NOMO-1 (cell line): Measurements from ENCODE around the gene HKDC1.
"Not testable (repeated sequence)": the region's sequence is repeated elsewhere in the genome, so short reads cannot be mapped to it uniquely, and the experiment has no call there.

Experiments used
- DNase-seq, 2 experiments: peaks; one replicate each; lab custom pipeline; 2025; ENCODE audit not compliant: unreplicated experiment in 2 of 2; lab: John Stamatoyannopoulos, UW

The HKDC1 gene

GRCh38 chr10:69242040-69242851, 22.1 kb downstream of the HKDC1 start:
- no peak for DNase-seq

GRCh38 chr10:69242852-69243212, 22.7 kb downstream of the HKDC1 start:
- no peak for DNase-seq

- DNase-seq, result no peak
Measured at GRCh38 chr10:69243817-69244216, 23.7 kb downstream of the HKDC1 start.

- no peak for DNase-seq
Measured at GRCh38 chr10:69246036-69246435, 25.9 kb downstream of the HKDC1 start.

GRCh38 chr10:69246581-69247312, 26.6 kb downstream of the HKDC1 start:
- no peak for DNase-seq

GRCh38 chr10:69247313-69247710, 27.2 kb downstream of the HKDC1 start:
- DNase-seq, result no peak

- no peak for DNase-seq
Measured at GRCh38 chr10:69248117-69248730, 28.1 kb downstream of the HKDC1 start.

GRCh38 chr10:69250041-69250440, 29.9 kb downstream of the HKDC1 start:
- no peak for DNase-seq

GRCh38 chr10:69251417-69251816, 31.3 kb downstream of the HKDC1 start:
- not testable (repeated sequence) for DNase-seq

GRCh38 chr10:69253171-69253570, 33.0 kb downstream of the HKDC1 start:
- no peak for DNase-seq

- DNase-seq, result no peak
Measured at GRCh38 chr10:69254877-69255276, 34.7 kb downstream of the HKDC1 start.

GRCh38 chr10:69259547-69260243, 39.6 kb downstream of the HKDC1 start:
- DNase-seq, result no peak

GRCh38 chr10:69261184-69261583, 41.1 kb downstream of the HKDC1 start:
- DNase-seq, result no peak

- DNase-seq, result no peak
Measured at GRCh38 chr10:69262292-69262751, 42.2 kb downstream of the HKDC1 start.

- DNase-seq, result no peak
Measured at GRCh38 chr10:69265521-69265920, 45.4 kb downstream of the HKDC1 start.

GRCh38 chr10:69268761-69269416, 48.8 kb downstream of the HKDC1 start:
- DNase-seq, result no peak

GRCh38 chr10:69269761-69270160, 49.6 kb downstream of the HKDC1 start:
- no peak for DNase-seq

GRCh38 chr10:69270990-69271389, 50.9 kb downstream of the HKDC1 start:
- no peak for DNase-seq

GRCh38 chr10:69272624-69273023, 52.5 kb downstream of the HKDC1 start:
- DNase-seq, result no peak

- DNase-seq, result no peak
Measured at GRCh38 chr10:69275444-69275843, 55.3 kb downstream of the HKDC1 start.

- DNase-seq, result no peak
Measured at GRCh38 chr10:69276503-69276902, 56.4 kb downstream of the HKDC1 start.
